Mesenchymal stem cell (in vitro differentiated cells and primary cell): ENCODE results near the gene OR6V1.

Source experiments
- DNase-seq: peaks from one replicate; pipeline ENCODE4 v3.0.0-alpha.2; 2013
- H2AFZ ChIP-seq: one replicate; pipeline ENCODE4 v1.6.1; 2013; ENCODE audit warnings: low read depth, mild to moderate bottlenecking, control low read depth, inconsistent platforms, low read length, moderate library complexity
- H2AK5ac ChIP-seq: 2 replicates; pipeline ENCODE4 v1.6.1; 2013; ENCODE audit warnings: low read length, moderate library complexity, mild to moderate bottlenecking, inconsistent platforms; ENCODE audit not compliant: severe bottlenecking
- H2BK120ac ChIP-seq: one replicate; pipeline ENCODE4 v1.6.1; 2013; ENCODE audit warnings: low read depth, mild to moderate bottlenecking, inconsistent platforms, low read length, moderate library complexity
- H2BK12ac ChIP-seq, 2 experiments: one replicate each; pipeline ENCODE4 v1.6.1; 2013; ENCODE audit warnings: inconsistent platforms in 2 of 2, low read length in 2 of 2, mild to moderate bottlenecking in 2 of 2, moderate library complexity in 2 of 2, control low read depth in 1 of 2
- H2BK15ac ChIP-seq: one replicate; pipeline ENCODE4 v1.6.1; 2013; ENCODE audit warnings: mild to moderate bottlenecking, low read depth, inconsistent platforms; ENCODE audit not compliant: poor library complexity, severe bottlenecking
- H2BK5ac ChIP-seq: 2 replicates; pipeline ENCODE4 v1.6.1; 2013; ENCODE audit warnings: low read depth, mild to moderate bottlenecking, low read length, control low read depth, inconsistent platforms; ENCODE audit not compliant: poor library complexity, severe bottlenecking
- H3K14ac ChIP-seq, 2 experiments: one replicate each; pipeline ENCODE4 v1.6.1; 2013; ENCODE audit warnings: inconsistent platforms in 2 of 2, low read length in 2 of 2, control low read depth in 1 of 2, mild to moderate bottlenecking in 1 of 2, moderate library complexity in 1 of 2
- H3K18ac ChIP-seq, 2 experiments: one replicate each; pipeline ENCODE4 v1.6.1; 2013; ENCODE audit warnings: inconsistent platforms in 2 of 2, low read length in 2 of 2, control low read depth in 1 of 2, low read depth in 1 of 2, mild to moderate bottlenecking in 1 of 2
- H3K23ac ChIP-seq, 2 experiments: one replicate each; pipeline ENCODE4 v1.6.1; 2013; ENCODE audit warnings: inconsistent platforms in 2 of 2, low read length in 2 of 2, mild to moderate bottlenecking in 2 of 2, moderate library complexity in 2 of 2, control low read depth in 1 of 2
- H3K27ac ChIP-seq: 2 replicates; pipeline ENCODE4 v1.5.1; 2013; ENCODE audit warnings: mild to moderate bottlenecking, moderate library complexity, low read length, control low read depth, inconsistent platforms; ENCODE audit not compliant: poor library complexity, severe bottlenecking
- H3K27me3 ChIP-seq, 2 experiments: 2 replicates each; pipeline versions ENCODE4 v1.6.1 to v1.7.0; 2013; ENCODE audit warnings: low read length in 2 of 2, mild to moderate bottlenecking in 2 of 2, moderate library complexity in 2 of 2, control low read depth in 1 of 2, inconsistent platforms in 1 of 2; ENCODE audit not compliant: control insufficient read depth in 1 of 2, insufficient read depth in 1 of 2
- H3K36me3 ChIP-seq, 2 experiments: 2 replicates each; pipeline versions ENCODE4 v1.6.1 to v1.7.0; 2013; ENCODE audit warnings: low read length in 2 of 2, control low read depth in 1 of 2, inconsistent platforms in 1 of 2, low read depth in 1 of 2, mild to moderate bottlenecking in 1 of 2; ENCODE audit not compliant: insufficient read depth in 2 of 2, control insufficient read depth in 1 of 2
- H3K4ac ChIP-seq, 2 experiments: one replicate each; pipeline ENCODE4 v1.6.1; 2013; ENCODE audit warnings: inconsistent platforms in 2 of 2, low read length in 2 of 2, mild to moderate bottlenecking in 2 of 2, moderate library complexity in 2 of 2, control low read depth in 1 of 2, low read depth in 1 of 2
- H3K4me1 ChIP-seq: 2 replicates; pipeline ENCODE4 v1.6.1; 2013; ENCODE audit warnings: low read depth, low read length, control low read depth; ENCODE audit not compliant: control insufficient read depth, insufficient read depth
- H3K4me2 ChIP-seq: 2 replicates; pipeline ENCODE4 v1.6.1; 2013; ENCODE audit warnings: low read length, mild to moderate bottlenecking, inconsistent platforms; ENCODE audit not compliant: poor library complexity, severe bottlenecking
- H3K4me3 ChIP-seq, 2 experiments: 2 replicates each; pipeline versions ENCODE4 v1.5.1 to v1.7.0; 2013; ENCODE audit warnings: low read length in 2 of 2, mild to moderate bottlenecking in 2 of 2, control low read depth in 1 of 2, low read depth in 1 of 2; ENCODE audit not compliant: insufficient read depth in 1 of 2
- H3K79me1 ChIP-seq: replicated peaks from 2 replicates; pipeline ENCODE4 v1.6.1; 2013; ENCODE audit warnings: mild to moderate bottlenecking, control low read depth, low read length, inconsistent platforms; ENCODE audit not compliant: poor library complexity, severe bottlenecking
- H3K9ac ChIP-seq: 2 replicates; pipeline ENCODE4 v1.7.0; 2013; ENCODE audit warnings: mild to moderate bottlenecking, low read length, moderate library complexity
- H3K9me3 ChIP-seq: 2 replicates; pipeline ENCODE4 v1.7.0; 2013; ENCODE audit warnings: mild to moderate bottlenecking, low read length; ENCODE audit not compliant: control insufficient read depth
- H4K8ac ChIP-seq: one replicate; pipeline ENCODE4 v1.6.1; 2013; ENCODE audit warnings: inconsistent platforms, mild to moderate bottlenecking, low read length, moderate library complexity
- H4K91ac ChIP-seq: one replicate; pipeline ENCODE4 v1.6.1; 2013; ENCODE audit warnings: mild to moderate bottlenecking, low read length, inconsistent platforms
- WGBS: methylation state at CpG from one replicate; pipeline ENCODE4 v1.1.7; 2013; ENCODE audit warnings: mixed read lengths; 5-methylcytosine and 5-hydroxymethylcytosine counted together

Gene OR6V1

DNA sequence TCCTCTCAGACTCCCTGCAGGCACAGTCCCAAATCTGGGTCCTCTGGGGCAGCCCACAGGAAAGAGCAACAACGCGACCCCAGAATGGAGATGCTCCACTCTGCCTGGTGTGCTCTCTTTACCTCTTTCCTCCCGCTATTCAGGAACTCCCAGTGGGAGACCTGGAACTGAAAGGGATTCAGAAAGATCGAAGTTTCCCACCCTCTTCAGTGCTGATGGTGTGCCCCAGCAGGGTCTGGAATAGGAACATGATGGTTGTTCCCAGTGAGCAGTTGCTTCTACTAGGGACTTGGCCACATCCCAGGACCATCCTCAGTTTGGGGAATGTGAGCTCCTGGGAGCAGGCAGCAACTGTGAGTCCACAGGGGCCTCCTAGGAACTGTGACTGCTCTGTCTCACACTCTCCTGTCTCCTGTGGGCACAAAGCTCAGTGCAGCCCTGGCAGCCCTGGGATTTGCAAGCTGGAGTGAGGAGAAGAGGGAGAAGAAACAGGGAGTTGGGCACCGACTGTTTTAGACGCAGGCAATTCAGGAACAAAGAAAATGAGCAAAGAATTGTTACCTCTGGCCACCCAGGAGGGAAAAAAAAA lies 17.9 kb downstream of the OR6V1 start:
- H2BK15ac ChIP-seq, result no peak overlapping the region

DNA sequence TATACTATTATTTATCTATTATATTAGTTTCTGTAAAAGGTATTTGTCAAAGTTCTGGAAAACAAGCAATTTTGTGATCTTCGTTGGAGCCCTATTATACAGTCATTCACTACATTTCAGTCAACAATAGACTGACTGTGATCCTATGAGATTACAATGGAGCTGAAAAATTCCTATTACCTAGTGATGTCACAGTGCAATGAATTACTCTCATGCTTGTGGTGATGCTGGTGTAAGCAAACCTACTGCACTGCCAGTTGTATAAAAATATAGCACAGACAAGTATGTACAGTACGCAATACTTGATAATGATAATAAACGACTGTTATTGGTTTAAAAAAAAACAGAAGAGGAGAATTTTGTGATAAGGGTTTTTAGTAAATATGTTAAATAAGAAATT lies 21.4 kb downstream of the OR6V1 start:
- no peak overlapping the region for H2AK5ac ChIP-seq
- peaks cover 0 to 2% of the 10 kb centered on the region in 2 experiments for H3K27me3 ChIP-seq
- no peaks in the 10 kb centered on the region for H3K36me3 ChIP-seq
- H3K18ac ChIP-seq, result no peak overlapping the region
- H4K91ac ChIP-seq, result no peak overlapping the region
- no peak overlapping the region for H2BK15ac ChIP-seq
- no peak for DNase-seq
- H4K8ac ChIP-seq, result no peak overlapping the region
- no peak overlapping the region for H3K4ac ChIP-seq
- H2BK5ac ChIP-seq, result no peak overlapping the region
- no peak overlapping the region for H3K14ac ChIP-seq
- no peak overlapping the region for H2BK120ac ChIP-seq
- H3K23ac ChIP-seq, result no peak overlapping the region
- H3K4me3 ChIP-seq, result no peak overlapping the region
- H3K79me1 ChIP-seq, result no peaks in the 10 kb centered on the region
- H3K4me2 ChIP-seq, result no peak overlapping the region
- H3K9ac ChIP-seq, result no peak overlapping the region
- no peak overlapping the region for H2AFZ ChIP-seq
- no peak overlapping the region for H2BK12ac ChIP-seq
- H3K4me1 ChIP-seq, result no peaks in the 10 kb centered on the region
- H3K9me3 ChIP-seq, result no peaks in the 10 kb centered on the region
- WGBS, result no CpG with 5 or more reads among the region's 3 CpGs
- H3K27ac ChIP-seq, result no peak overlapping the region

More for the DNA sequence above, 17.9 kb downstream of the OR6V1 start:
- Histone ChIP-seq H3K27ac (no peak overlapping the region), H3K4ac (no peak overlapping the region), H3K9me3 (no peaks in the 10 kb centered on the region), H3K4me3 (no peak overlapping the region), H3K9ac (no peak overlapping the region), H3K79me1 (no peaks in the 10 kb centered on the region), H4K8ac (no peak overlapping the region), H2BK12ac (no peak overlapping the region), H2AK5ac (no peak overlapping the region), H3K27me3 (peaks cover 0 to 2% of the 10 kb centered on the region in 2 experiments), H3K14ac (no peak overlapping the region), H4K91ac (no peak overlapping the region), H3K4me2 (no peak overlapping the region), H2BK5ac (no peak overlapping the region), H3K4me1 (no peaks in the 10 kb centered on the region), H3K23ac (no peak overlapping the region), H3K36me3 (no peaks in the 10 kb centered on the region), H2BK120ac (no peak overlapping the region), H3K18ac (no peak overlapping the region), H2AFZ (no peak overlapping the region)
- no peak for DNase-seq
- 66% methylated on average over 4 of the region's 6 CpGs for WGBS

DNA sequence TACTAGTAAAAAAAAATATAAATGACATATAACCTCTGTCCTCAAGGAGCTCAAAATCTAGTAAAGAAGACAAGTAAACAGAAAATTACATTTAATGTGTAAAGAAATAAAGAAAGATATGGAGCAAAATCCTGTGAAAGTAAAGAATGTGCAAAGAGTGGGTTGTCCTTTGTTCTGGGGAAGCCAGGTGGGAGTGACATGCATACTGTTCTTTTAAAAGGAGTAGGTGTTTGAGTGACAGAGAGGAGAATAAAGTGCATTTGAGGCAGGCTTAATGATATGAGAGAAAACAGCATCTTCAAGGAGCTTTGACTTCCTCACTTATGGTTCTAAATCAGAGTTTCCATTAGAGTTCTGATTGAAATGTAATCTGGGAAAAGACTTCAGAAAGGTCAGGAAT lies 22.0 kb downstream of the OR6V1 start:
- no peak overlapping the region for H3K18ac ChIP-seq
- no peak overlapping the region for H2AFZ ChIP-seq
- H3K23ac ChIP-seq, result no peak overlapping the region
- H3K4me3 ChIP-seq, result no peak overlapping the region
- no peak for DNase-seq
- H3K79me1 ChIP-seq, result no peaks in the 10 kb centered on the region
- H2BK5ac ChIP-seq, result no peak overlapping the region
- no peaks in the 10 kb centered on the region for H3K4me1 ChIP-seq
- H3K9ac ChIP-seq, result no peak overlapping the region
- no peak overlapping the region for H2BK120ac ChIP-seq
- no peak overlapping the region for H2AK5ac ChIP-seq
- H3K27me3 ChIP-seq, result peaks cover 0 to 2% of the 10 kb centered on the region in 2 experiments
- no peak overlapping the region for H2BK15ac ChIP-seq
- no peak overlapping the region for H3K14ac ChIP-seq
- no peaks in the 10 kb centered on the region for H3K9me3 ChIP-seq
- H3K36me3 ChIP-seq, result no peaks in the 10 kb centered on the region
- no peak overlapping the region for H3K27ac ChIP-seq
- H4K91ac ChIP-seq, result no peak overlapping the region
- no peak overlapping the region for H2BK12ac ChIP-seq
- no peak overlapping the region for H4K8ac ChIP-seq
- no peak overlapping the region for H3K4ac ChIP-seq
- H3K4me2 ChIP-seq, result no peak overlapping the region

DNA sequence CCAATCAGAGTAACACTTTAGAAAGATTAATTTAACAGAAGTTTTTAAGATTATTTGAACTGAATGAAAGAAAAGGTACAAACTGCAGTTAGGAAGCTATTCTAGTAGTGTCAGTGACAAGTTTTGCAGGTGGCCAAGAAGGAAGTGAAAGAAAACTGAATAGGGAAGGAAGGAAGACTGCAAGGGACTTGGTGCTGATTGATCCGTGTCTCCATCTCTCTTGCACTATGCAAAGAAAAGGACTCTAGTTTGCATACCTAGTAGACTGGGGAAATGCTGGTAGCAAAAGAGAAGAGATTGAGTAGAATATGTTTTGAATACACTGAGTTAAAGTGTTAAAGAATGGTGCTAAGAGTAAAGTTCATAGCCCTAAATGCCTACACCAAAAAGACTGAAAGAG lies 33.0 kb downstream of the OR6V1 start:
- Histone ChIP-seq H3K4me1 (no peaks in the 10 kb centered on the region), H4K91ac (no peak overlapping the region), H2AK5ac (no peak overlapping the region), H3K18ac (no peak overlapping the region), H2BK120ac (no peak overlapping the region), H4K8ac (no peak overlapping the region), H3K79me1 (no peaks in the 10 kb centered on the region), H3K27ac (no peak overlapping the region), H3K4ac (no peak overlapping the region), H2BK5ac (no peak overlapping the region), H3K9ac (no peak overlapping the region), H2BK12ac (no peak overlapping the region), H2BK15ac (no peak overlapping the region), H3K23ac (no peak overlapping the region), H3K4me2 (no peak overlapping the region), H3K14ac (no peak overlapping the region), H3K36me3 (no peaks in the 10 kb centered on the region), H3K9me3 (no peaks in the 10 kb centered on the region), H3K27me3 (no peaks in the 10 kb centered on the region), H2AFZ (no peak overlapping the region), H3K4me3 (no peak overlapping the region)
- 75% methylated on average over 1 of the region's 1 CpG for whole genome bisulfite sequencing
- DNase-seq, result no peak
